Mesothelial cell of epicardium (in vitro differentiated cells): Measurements from ENCODE around the gene GREB1L. TPM values are rescaled to one million over a fixed set of nuclear protein-coding genes. Genes with fewer than 3 reads are reported as not detected.

Source experiments
- DNase-seq, 2 experiments: peaks; one replicate each; pipeline ENCODE4 v3.0.0; 2021; ENCODE audit warnings: low spot score in 2 of 2; ENCODE audit not compliant: unreplicated experiment in 2 of 2
- H3K27ac Mint-ChIP-seq: 2 replicates; pipeline ENCODE4 v1.8.0; 2021; ENCODE audit warnings: mixed read lengths
- H3K27me3 Mint-ChIP-seq: 2 replicates; pipeline ENCODE4 v1.8.0; 2021; ENCODE audit warnings: low read depth, mixed read lengths
- H3K36me3 Mint-ChIP-seq: 2 replicates; pipeline ENCODE4 v1.8.0; 2021; ENCODE audit warnings: mixed read lengths
- H3K4me1 Mint-ChIP-seq: 2 replicates; pipeline ENCODE4 v1.8.0; 2021; ENCODE audit warnings: mixed read lengths
- H3K4me3 Mint-ChIP-seq: 2 replicates; pipeline ENCODE4 v1.8.0; 2021; ENCODE audit warnings: mild to moderate bottlenecking, moderate library complexity, mixed read lengths
- H3K9me3 Mint-ChIP-seq: 2 replicates; pipeline ENCODE4 v1.8.0; 2021; ENCODE audit warnings: mixed read lengths
- total RNA-seq: library from RNA; stranded (reverse); gene quantifications from 3 replicates; pipeline ENCODE4 v1.2.1, GENCODE V29; 2021
- TF ChIP-seq, protein P1 (sequence below): fragments of 200-600 bp; sonication (generic); IDR thresholded peaks from one replicate; pipeline ENCODE4 v1.5.0; 2021; ENCODE audit warnings: antibody characterized with exemption; ENCODE audit not compliant: unreplicated experiment

GREB1L gene
- total RNA-seq, 1 donor from 2014 or later, result 25.5 TPM

DNA sequence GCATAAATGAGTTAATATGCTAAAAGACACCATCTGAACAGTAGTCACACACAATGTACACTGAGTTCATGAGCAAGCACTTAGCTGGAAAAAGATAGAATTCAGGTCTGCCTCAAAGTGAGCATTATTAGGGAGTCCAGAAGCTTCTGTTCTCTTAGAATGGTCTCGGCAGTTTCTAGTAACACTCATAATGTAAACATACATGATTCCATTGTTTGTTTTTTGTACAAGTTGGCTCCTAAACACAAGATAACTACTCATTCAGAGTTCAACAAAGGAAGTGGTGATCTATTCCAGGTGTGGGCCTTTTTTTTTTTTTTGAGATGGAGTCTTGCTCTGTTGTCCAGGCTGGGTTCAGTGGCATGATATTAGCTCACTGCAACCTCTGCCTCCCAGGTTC lies 292.3 kb downstream of the GREB1L start:
- peaks cover 31% of the 10 kb centered on the region for H3K36me3 Mint-ChIP-seq

DNA sequence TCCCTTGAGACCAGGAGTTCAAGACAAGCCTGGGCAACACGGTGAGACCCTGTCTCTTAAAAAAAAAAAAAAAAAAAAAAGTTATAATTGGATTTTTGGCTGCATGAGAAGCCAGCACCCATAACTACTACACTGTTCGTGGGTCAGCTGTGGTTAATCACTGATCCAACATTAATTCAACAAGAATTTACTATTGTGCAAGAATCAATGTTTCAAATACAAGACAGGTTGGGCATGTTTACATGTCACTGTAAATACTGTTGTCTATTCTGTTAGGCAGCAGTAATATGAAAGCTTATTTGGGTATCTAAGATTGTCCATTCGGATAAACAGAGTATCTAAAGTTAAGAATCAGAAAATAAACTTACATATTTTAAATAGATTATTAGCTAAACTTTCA lies 296.2 kb downstream of the GREB1L start:
- Mint-ChIP-seq H3K27ac (no peak overlapping the region), H3K4me1 (no peaks in the 10 kb centered on the region), H3K9me3 (peaks cover 4% of the 10 kb centered on the region), H3K4me3 (no peak overlapping the region), H3K27me3 (no peaks in the 10 kb centered on the region), H3K36me3 (peaks cover 22% of the 10 kb centered on the region)
- TF ChIP-seq, protein P1, sequence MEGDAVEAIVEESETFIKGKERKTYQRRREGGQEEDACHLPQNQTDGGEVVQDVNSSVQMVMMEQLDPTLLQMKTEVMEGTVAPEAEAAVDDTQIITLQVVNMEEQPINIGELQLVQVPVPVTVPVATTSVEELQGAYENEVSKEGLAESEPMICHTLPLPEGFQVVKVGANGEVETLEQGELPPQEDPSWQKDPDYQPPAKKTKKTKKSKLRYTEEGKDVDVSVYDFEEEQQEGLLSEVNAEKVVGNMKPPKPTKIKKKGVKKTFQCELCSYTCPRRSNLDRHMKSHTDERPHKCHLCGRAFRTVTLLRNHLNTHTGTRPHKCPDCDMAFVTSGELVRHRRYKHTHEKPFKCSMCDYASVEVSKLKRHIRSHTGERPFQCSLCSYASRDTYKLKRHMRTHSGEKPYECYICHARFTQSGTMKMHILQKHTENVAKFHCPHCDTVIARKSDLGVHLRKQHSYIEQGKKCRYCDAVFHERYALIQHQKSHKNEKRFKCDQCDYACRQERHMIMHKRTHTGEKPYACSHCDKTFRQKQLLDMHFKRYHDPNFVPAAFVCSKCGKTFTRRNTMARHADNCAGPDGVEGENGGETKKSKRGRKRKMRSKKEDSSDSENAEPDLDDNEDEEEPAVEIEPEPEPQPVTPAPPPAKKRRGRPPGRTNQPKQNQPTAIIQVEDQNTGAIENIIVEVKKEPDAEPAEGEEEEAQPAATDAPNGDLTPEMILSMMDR, result no peak
- DNase-seq, result no peak

More for the DNA sequence above, 292.3 kb downstream of the GREB1L start:
- Mint-ChIP-seq H3K27ac (no peak overlapping the region), H3K4me3 (no peak overlapping the region), H3K9me3 (no peaks in the 10 kb centered on the region), H3K27me3 (no peaks in the 10 kb centered on the region), H3K4me1 (no peaks in the 10 kb centered on the region)
- no peak for DNase-seq
- TF ChIP-seq, protein P1, result no peak

DNA sequence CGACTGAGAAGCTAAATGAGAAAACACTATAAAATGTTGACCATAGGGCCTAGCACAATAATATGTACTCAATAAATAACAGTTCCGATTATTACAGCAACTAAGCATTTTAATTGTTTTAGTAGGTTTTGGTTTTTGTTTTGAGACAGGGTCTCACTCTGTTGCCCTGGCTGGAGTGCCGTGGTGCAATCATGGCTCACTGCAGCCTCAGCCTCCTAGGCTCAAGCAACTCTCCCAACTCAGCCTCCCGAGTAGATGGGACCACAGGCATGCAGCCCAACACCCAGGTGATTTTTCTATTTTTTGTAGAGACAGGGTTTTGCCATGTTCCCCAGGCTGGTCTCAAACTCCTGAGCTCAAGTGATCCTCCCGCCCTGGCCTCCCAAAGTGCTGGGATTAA lies 304.4 kb downstream of the GREB1L start:
- Mint-ChIP-seq H3K4me1 (no peaks in the 10 kb centered on the region), H3K27ac (no peak overlapping the region), H3K36me3 (peaks cover 40% of the 10 kb centered on the region), H3K4me3 (no peak overlapping the region), H3K9me3 (peaks cover 4% of the 10 kb centered on the region), H3K27me3 (no peaks in the 10 kb centered on the region)
- TF ChIP-seq, protein P1, result no peak
- DNase-seq, result no peak

DNA sequence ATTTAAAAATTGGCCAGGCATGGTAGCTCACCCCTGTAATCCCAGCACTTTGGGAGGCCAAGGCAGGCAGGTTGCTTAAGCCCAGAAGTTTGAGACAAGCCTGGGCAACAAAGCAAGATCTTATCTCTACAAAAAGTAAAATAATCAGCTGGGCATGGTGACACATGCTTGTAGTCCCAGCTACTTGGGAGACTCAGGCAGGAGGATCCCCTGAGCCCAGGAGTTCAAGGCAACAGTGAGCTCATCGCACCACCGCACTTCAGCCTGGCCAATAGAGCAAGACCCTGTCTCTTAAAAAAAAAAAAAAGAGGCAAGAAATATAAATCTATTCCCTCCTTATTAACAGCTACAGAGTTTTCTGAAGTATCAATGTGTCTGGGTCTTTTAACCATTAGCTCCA lies 306.6 kb downstream of the GREB1L start:
- no peaks in the 10 kb centered on the region for H3K27me3 Mint-ChIP-seq
- no peaks in the 10 kb centered on the region for H3K9me3 Mint-ChIP-seq
- H3K36me3 Mint-ChIP-seq, result peaks cover 41% of the 10 kb centered on the region
- H3K4me1 Mint-ChIP-seq, result no peaks in the 10 kb centered on the region
- TF ChIP-seq, protein P1, result no peak
- no peak for DNase-seq
- H3K27ac Mint-ChIP-seq, result no peak overlapping the region
- no peak overlapping the region for H3K4me3 Mint-ChIP-seq

DNA sequence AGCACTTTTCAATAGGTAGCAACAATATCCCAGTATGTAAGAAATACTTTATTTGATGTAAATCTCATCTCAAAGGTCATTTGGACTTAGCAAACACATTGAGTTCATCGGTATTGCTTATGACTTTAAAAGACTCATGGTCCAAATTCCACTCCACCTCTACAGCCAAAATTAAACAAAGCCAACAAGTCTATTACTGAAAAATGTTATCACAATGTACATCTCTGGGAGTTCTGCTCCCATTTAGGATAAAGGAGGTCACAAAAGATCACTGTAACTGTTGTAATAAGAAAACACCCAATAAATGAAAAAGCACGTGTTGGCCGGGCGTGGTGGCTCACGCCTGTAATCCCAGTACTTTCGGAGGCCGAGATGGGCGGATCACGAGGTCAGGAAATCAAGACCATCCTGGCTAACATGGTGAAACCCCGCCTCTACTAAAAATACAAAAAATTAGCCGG lies 308.5 kb downstream of the GREB1L start:
- Mint-ChIP-seq H3K9me3 (no peaks in the 10 kb centered on the region), H3K36me3 (peaks cover 43% of the 10 kb centered on the region), H3K4me3 (no peak overlapping the region), H3K27me3 (no peaks in the 10 kb centered on the region), H3K4me1 (no peaks in the 10 kb centered on the region), H3K27ac (no peak overlapping the region)
- DNase-seq, result no peak
- TF ChIP-seq, protein P1, result no peak

DNA sequence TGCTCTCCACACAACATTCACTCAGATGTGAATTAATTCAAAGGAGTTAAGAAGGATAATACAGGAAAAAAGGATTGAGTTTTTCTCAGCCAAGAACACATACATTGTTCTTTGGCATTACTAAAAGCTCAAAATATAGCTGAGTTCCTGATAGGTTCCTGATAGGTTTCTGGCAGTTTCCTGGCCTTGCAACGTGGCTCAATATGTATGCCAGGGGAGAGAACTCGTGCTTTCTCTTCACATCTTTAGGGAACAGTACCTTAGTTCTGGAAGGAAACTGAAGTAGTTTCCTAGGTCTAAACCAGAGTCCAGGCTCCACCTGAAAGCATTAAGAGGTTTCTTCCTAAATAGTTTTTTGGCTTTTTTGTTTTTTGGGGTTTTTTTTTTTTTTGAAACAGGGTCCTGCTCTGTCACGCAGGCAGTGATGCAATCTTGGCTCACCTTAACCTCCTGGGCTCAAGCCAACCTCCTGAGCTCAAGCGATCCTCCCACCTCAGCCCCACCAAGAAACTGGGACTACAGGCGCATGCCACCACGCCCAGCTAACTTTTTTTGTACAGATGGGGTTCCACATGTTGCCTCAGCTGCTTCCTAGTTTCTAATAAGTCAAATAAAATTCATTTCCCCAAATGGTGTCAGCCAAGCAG lies 315.7 kb downstream of the GREB1L start:
- Mint-ChIP-seq H3K27ac (no peak overlapping the region), H3K4me3 (no peak overlapping the region), H3K27me3 (no peaks in the 10 kb centered on the region), H3K9me3 (peaks cover 5% of the 10 kb centered on the region), H3K4me1 (no peaks in the 10 kb centered on the region), H3K36me3 (peaks cover 25% of the 10 kb centered on the region)
- DNase-seq, result no peak
- TF ChIP-seq, protein P1, result no peak
